SK-N-SH (cell line): Measurements from ENCODE around the gene AHSP.

Experiments used
- FOXJ3 ChIP-seq: sonication (generic); formaldehyde crosslinking; IDR thresholded peaks from 2 replicates; pipeline ENCODE4 v1.5.1; 2020; ENCODE audit warnings: mild to moderate bottlenecking, missing genetic modification reagents
- GATA2 ChIP-seq: sonication (generic); formaldehyde crosslinking; IDR thresholded peaks from 2 replicates; pipeline ENCODE4 v1.5.0; 2020; ENCODE audit warnings: mild to moderate bottlenecking, missing genetic modification reagents
- POLR2AphosphoS5 ChIP-seq: IDR thresholded peaks from 2 replicates; pipeline ENCODE4 v1.6.1; 2012; ENCODE audit warnings: low read depth, low read length
- RAD21 ChIP-seq: IDR thresholded peaks from 2 replicates; pipeline ENCODE4 v1.6.1; 2012; ENCODE audit warnings: mild to moderate bottlenecking, low read length
- RXRA ChIP-seq: IDR thresholded peaks from 2 replicates; pipeline ENCODE4 v1.4.0; 2012; ENCODE audit warnings: low read depth, mild to moderate bottlenecking, borderline replicate concordance
- TCF12 ChIP-seq: IDR thresholded peaks from 2 replicates; pipeline ENCODE4 v1.4.0; 2012
- TEAD4 ChIP-seq: IDR thresholded peaks from 2 replicates; pipeline ENCODE4 v1.4.0; 2012; ENCODE audit warnings: mild to moderate bottlenecking, borderline replicate concordance; ENCODE audit not compliant: insufficient read depth
- USF1 ChIP-seq: IDR thresholded peaks from 2 replicates; pipeline ENCODE4 v1.4.0; 2012; ENCODE audit warnings: low read depth, borderline replicate concordance
- TF ChIP-seq, protein P1 (sequence below): fragments of 200-600 bp; sonication (generic); IDR thresholded peaks from 2 replicates; pipeline ENCODE4 v1.6.1; 2017; ENCODE audit warnings: antibody characterized with exemption, mild to moderate bottlenecking, moderate library complexity
- TF ChIP-seq, protein P2 (sequence below): IDR thresholded peaks from 2 replicates; pipeline ENCODE4 v1.6.1; 2012; ENCODE audit warnings: mild to moderate bottlenecking, low read depth, low read length, moderate library complexity
- TF ChIP-seq, protein P3 (sequence below): fragments of 150-350 bp; IDR thresholded peaks from 2 replicates; pipeline ENCODE4 v1.6.1; 2016; ENCODE audit warnings: mild to moderate bottlenecking, low read depth, low read length
- TF ChIP-seq, protein P4 (sequence below): IDR thresholded peaks from 2 replicates; pipeline ENCODE4 v1.4.0; 2012; ENCODE audit warnings: low read depth

- no peak for TF ChIP-seq TEAD4
- TF ChIP-seq TCF12, result no peak
- no peak for TF ChIP-seq RXRA
- TF ChIP-seq, protein P1, sequence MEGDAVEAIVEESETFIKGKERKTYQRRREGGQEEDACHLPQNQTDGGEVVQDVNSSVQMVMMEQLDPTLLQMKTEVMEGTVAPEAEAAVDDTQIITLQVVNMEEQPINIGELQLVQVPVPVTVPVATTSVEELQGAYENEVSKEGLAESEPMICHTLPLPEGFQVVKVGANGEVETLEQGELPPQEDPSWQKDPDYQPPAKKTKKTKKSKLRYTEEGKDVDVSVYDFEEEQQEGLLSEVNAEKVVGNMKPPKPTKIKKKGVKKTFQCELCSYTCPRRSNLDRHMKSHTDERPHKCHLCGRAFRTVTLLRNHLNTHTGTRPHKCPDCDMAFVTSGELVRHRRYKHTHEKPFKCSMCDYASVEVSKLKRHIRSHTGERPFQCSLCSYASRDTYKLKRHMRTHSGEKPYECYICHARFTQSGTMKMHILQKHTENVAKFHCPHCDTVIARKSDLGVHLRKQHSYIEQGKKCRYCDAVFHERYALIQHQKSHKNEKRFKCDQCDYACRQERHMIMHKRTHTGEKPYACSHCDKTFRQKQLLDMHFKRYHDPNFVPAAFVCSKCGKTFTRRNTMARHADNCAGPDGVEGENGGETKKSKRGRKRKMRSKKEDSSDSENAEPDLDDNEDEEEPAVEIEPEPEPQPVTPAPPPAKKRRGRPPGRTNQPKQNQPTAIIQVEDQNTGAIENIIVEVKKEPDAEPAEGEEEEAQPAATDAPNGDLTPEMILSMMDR, result no peak
- TF ChIP-seq, protein P2, sequence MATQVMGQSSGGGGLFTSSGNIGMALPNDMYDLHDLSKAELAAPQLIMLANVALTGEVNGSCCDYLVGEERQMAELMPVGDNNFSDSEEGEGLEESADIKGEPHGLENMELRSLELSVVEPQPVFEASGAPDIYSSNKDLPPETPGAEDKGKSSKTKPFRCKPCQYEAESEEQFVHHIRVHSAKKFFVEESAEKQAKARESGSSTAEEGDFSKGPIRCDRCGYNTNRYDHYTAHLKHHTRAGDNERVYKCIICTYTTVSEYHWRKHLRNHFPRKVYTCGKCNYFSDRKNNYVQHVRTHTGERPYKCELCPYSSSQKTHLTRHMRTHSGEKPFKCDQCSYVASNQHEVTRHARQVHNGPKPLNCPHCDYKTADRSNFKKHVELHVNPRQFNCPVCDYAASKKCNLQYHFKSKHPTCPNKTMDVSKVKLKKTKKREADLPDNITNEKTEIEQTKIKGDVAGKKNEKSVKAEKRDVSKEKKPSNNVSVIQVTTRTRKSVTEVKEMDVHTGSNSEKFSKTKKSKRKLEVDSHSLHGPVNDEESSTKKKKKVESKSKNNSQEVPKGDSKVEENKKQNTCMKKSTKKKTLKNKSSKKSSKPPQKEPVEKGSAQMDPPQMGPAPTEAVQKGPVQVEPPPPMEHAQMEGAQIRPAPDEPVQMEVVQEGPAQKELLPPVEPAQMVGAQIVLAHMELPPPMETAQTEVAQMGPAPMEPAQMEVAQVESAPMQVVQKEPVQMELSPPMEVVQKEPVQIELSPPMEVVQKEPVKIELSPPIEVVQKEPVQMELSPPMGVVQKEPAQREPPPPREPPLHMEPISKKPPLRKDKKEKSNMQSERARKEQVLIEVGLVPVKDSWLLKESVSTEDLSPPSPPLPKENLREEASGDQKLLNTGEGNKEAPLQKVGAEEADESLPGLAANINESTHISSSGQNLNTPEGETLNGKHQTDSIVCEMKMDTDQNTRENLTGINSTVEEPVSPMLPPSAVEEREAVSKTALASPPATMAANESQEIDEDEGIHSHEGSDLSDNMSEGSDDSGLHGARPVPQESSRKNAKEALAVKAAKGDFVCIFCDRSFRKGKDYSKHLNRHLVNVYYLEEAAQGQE, result no peak
- no peak for TF ChIP-seq RAD21
- TF ChIP-seq, protein P3, sequence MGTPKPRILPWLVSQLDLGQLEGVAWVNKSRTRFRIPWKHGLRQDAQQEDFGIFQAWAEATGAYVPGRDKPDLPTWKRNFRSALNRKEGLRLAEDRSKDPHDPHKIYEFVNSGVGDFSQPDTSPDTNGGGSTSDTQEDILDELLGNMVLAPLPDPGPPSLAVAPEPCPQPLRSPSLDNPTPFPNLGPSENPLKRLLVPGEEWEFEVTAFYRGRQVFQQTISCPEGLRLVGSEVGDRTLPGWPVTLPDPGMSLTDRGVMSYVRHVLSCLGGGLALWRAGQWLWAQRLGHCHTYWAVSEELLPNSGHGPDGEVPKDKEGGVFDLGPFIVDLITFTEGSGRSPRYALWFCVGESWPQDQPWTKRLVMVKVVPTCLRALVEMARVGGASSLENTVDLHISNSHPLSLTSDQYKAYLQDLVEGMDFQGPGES, result no peak
- TF ChIP-seq POLR2AphosphoS5, result no peak
- no peak for TF ChIP-seq USF1
- no peak for TF ChIP-seq FOXJ3
- TF ChIP-seq, protein P4, sequence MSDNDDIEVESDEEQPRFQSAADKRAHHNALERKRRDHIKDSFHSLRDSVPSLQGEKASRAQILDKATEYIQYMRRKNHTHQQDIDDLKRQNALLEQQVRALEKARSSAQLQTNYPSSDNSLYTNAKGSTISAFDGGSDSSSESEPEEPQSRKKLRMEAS, result no peak
- TF ChIP-seq GATA2 (CRISPR knock-in tag), result no peak
Observed at GRCh38 chr16:31530405-31530804, 2.7 kb downstream of the AHSP start.
